H1 (cell line): Measurements from ENCODE around the gene BTBD9. TPM values are rescaled to one million over a fixed set of nuclear protein-coding genes. Genes with fewer than 3 reads are reported as not detected.
A peak's percentile ranks its signal among the peaks of the same experiment; 100 is the strongest.

Experiments
- CBX5 ChIP-seq: fragments of 300-800, 300-1000 bp; sonication (generic); IDR thresholded peaks from 2 replicates; pipeline ENCODE4 v1.7.1; 2016; ENCODE audit warnings: antibody characterized with exemption, low read length, low read depth
- E2F6 ChIP-seq: IDR thresholded peaks from 2 replicates; pipeline ENCODE4 v1.6.1; 2012; ENCODE audit warnings: inconsistent platforms
- EGR1 ChIP-seq: IDR thresholded peaks from 2 replicates; pipeline ENCODE4 v1.6.1; 2011; ENCODE audit warnings: low read depth, low read length, borderline replicate concordance
- HDAC6 ChIP-seq: IDR thresholded peaks from one replicate; pipeline ENCODE4 v1.7.1; 2012; ENCODE audit warnings: low read depth, mild to moderate bottlenecking, inconsistent platforms, low read length, moderate library complexity
- JUN ChIP-seq: IDR thresholded peaks from 2 replicates; pipeline ENCODE4 v1.6.1; 2011; ENCODE audit warnings: low read depth, mild to moderate bottlenecking, improper control_type of control experiment, low read length
- KDM4A ChIP-seq: IDR thresholded peaks from one replicate; pipeline ENCODE4 v1.7.1; 2012; ENCODE audit warnings: low read depth, mild to moderate bottlenecking, moderate library complexity, low read length, inconsistent platforms; ENCODE audit not compliant: severe bottlenecking
- KDM5A ChIP-seq: fragments of 200-600 bp; IDR thresholded peaks from 2 replicates; pipeline ENCODE4 v1.7.1; 2012; ENCODE audit warnings: mild to moderate bottlenecking, low read length, inconsistent platforms, mixed read lengths
- MAFK ChIP-seq: IDR thresholded peaks from 2 replicates; pipeline ENCODE4 v1.6.1; 2012; ENCODE audit warnings: low read depth, mild to moderate bottlenecking, improper control_type of control experiment, low read length
- POLR2AphosphoS5 ChIP-seq: IDR thresholded peaks from 2 replicates; pipeline ENCODE4 v1.6.1; 2011; ENCODE audit warnings: low read depth, low read length
- RAD21 ChIP-seq, 2 experiments: IDR thresholded peaks in 1 of 2; conservative IDR thresholded peaks in 1 of 2; 2 replicates each; pipeline ENCODE4 v1.6.1; 2011; ENCODE audit warnings: low read depth in 2 of 2, low read length in 2 of 2, improper control_type of control experiment in 1 of 2, inconsistent platforms in 1 of 2, mild to moderate bottlenecking in 1 of 2, moderate library complexity in 1 of 2
- RBBP5 ChIP-seq: IDR thresholded peaks from 2 replicates; pipeline ENCODE4 v1.7.1; 2012; ENCODE audit warnings: low read depth, mild to moderate bottlenecking, inconsistent platforms, low read length, moderate library complexity, borderline replicate concordance
- SAP30 ChIP-seq: fragments of 300-600 bp; sonication (generic); IDR thresholded peaks from 2 replicates; pipeline ENCODE4 v1.7.1; 2012; ENCODE audit warnings: low read length, moderate library complexity, mild to moderate bottlenecking, inconsistent platforms; ENCODE audit not compliant: insufficient read depth, insufficient replicate concordance
- SIN3A ChIP-seq, 2 experiments: IDR thresholded peaks in 1 of 2; conservative IDR thresholded peaks in 1 of 2; 2 replicates each; pipeline ENCODE4 v1.6.1; 2011 to 2012; ENCODE audit warnings: low read length in 2 of 2, improper control_type of control experiment in 1 of 2, low read depth in 1 of 2, mild to moderate bottlenecking in 1 of 2
- SIX5 ChIP-seq: IDR thresholded peaks from 2 replicates; pipeline ENCODE4 v1.6.1; 2011; ENCODE audit warnings: mild to moderate bottlenecking, low read depth, low read length
- SP1 ChIP-seq: IDR thresholded peaks from 2 replicates; pipeline ENCODE4 v1.6.1; 2011; ENCODE audit warnings: low read depth, low read length
- TAF1 ChIP-seq: IDR thresholded peaks from 2 replicates; pipeline ENCODE4 v1.6.1; 2011; ENCODE audit warnings: mild to moderate bottlenecking, low read depth, low read length
- TCF12 ChIP-seq: IDR thresholded peaks from 2 replicates; pipeline ENCODE4 v1.6.1; 2011; ENCODE audit warnings: low read depth, mild to moderate bottlenecking, low read length
- YY1 ChIP-seq: IDR thresholded peaks from 2 replicates; pipeline ENCODE4 v1.6.1; 2011; ENCODE audit warnings: low read depth, mild to moderate bottlenecking, low read length
- polyA plus RNA-seq, 7 experiments: library from polyadenylated mRNA; depleted of rRNA in 3 of 7; stranded (reverse) in 5 of 7; unstranded in 2 of 7; fragments of >200 nt in 5 of 7; fragments of 200-250 nt in 2 of 7; gene quantifications; 1 replicate in 5 of 7; 2 replicates in 1 of 7; 4 replicates in 1 of 7; pipeline versions ENCODE4 v1.2.1 to v1.2.3, GENCODE V29; 2011 to 2013; ENCODE audit warnings: missing spikeins in 2 of 7, mixed read lengths in 2 of 7
- total RNA-seq: library from RNA; stranded (reverse); fragmentation: NEBNext Ultra II Directional; extraction: Animal tissue kit (Norgen Biotek cat#: 25700); gene quantifications from 2 replicates; pipeline ENCODE4 v1.2.1, GENCODE V29; 2021

Gene BTBD9
- total and polyA plus RNA-seq, 2 of the 8 experiments (the other 6 are each of a cell fraction or from before 2014, with no cell fraction given): 0.92 to 4.1 TPM

DNA sequence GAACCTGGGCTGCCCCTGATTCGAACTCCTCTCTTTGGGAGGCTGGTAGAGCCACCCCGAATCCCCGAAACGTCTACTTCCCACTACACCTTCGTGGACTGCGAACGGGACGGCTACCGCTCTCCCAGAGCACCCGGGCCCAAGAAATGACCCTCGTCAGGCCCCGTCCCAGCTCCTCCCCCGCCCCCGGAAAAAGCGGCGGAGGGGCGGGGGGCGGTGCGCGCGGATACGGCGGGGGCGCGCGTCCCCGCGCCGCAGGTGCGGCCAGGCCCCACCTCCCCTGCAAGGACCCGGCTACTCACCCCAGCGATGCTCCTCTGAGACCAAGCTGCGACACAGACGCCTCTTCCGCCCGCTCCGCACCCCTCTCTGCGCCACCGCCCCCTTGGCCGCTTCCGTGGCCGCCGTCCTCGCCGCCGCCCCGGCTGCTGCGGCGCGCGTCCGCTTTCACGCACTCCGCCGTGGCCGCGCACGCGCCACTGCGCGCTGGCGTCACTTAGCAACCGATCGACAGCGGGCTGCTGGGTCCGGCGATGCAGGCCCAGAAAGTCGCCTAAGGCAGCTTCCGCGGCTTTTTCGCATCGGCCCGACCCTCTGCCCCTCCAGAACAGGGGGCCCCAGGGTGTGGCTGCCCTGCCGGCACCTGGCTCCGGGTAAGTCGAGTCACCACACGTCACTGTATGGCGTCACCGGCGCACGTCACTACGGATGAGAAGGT, at the start of gene BTBD9 (continued):
- TF ChIP-seq TAF1 (peak; percentile 68; the same call in 1 of the 2 replicates), JUN (no peak), SIX5 (no peak), KDM4A (peak; percentile 65), YY1 (no peak), SIN3A (conservative IDR thresholded peaks at IDR 0.05 in 1 of 2, IDR thresholded peaks at IDR 0.05 in 1 of 2; ENCODE audit: low read depth in 1 of 2, low read length in 2 of 2) (peak in 1 of 2 experiments; percentile 86; a peak in 1 of 4 replicates), EGR1 (peak; percentile 72; the same call in 1 of the 2 replicates), HDAC6 (no peak), SAP30 (no peak), CBX5 (no peak), KDM5A (peak; percentile 43; the same call in 1 of the 2 replicates), POLR2AphosphoS5 (peak; percentile 15; the same call in 1 of the 2 replicates), MAFK (peak; percentile 34; the same call in 1 of the 2 replicates), RAD21 (IDR thresholded peaks at IDR 0.05 in 1 of 2, conservative IDR thresholded peaks at IDR 0.05 in 1 of 2; ENCODE audit: low read depth in 2 of 2, low read length in 2 of 2) (no peak), SP1 (no peak), TCF12 (0 out of 2 replicates have a peak, but pooled peaks have one; percentile 9), E2F6 (no peak), RBBP5 (peak; percentile 94; the same call in 1 of the 2 replicates)
